ENCODE data around the gene FAF1. TPM values are rescaled to one million over a fixed set of nuclear protein-coding genes. Genes with fewer than 3 reads are reported as not detected.
A peak's percentile ranks its signal among the peaks of the same experiment; 100 is the strongest.

Gene FAF1
- polyA plus RNA-seq, 1 of the 3 experiments (the other 2 are of a cell fraction), result 8.7 TPM

DNA sequence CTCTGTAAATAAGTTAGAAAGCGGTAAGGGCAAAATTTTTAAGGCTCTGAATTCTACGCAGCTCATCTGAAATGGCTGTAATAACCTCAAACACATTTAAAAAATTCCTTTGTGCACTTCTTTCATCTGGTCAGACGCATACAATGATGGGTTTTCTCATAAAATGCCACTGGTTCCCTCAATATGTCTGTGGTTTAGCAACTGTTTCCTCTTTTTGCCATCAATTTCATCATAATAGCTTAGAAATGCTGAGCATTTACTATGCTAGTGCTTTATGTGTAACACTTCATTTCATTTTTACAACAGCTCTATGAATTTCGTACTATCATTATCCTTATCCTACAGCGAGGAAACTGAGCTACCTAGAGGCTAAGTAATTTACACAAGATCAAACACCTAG, 501.6 kb downstream of the FAF1 start:
- Histone ChIP-seq H3K27me3 (ENCODE audit: insufficient read depth) (no peaks in the 10 kb centered on the region), H3F3A (replicated peaks; ENCODE audit: insufficient read depth) (no peaks in the 10 kb centered on the region), H3K4me2 (no peak overlapping the region), H3K9ac (no peak overlapping the region), H3K9me3 (no peaks in the 10 kb centered on the region), H3K36me3 (replicated peaks in 1 of 2; ENCODE audit: control insufficient read depth in 1 of 2, insufficient read depth in 2 of 2, low read length in 1 of 2) (no peaks in the 10 kb centered on the region), H3K9me2 (no peaks in the 10 kb centered on the region), H3K4me1 (ENCODE audit: control insufficient read depth in 1 of 2, insufficient read depth in 2 of 2, low read depth in 1 of 2, low read length in 1 of 2) (no peaks in the 10 kb centered on the region), H4K20me1 (ENCODE audit: insufficient read depth) (no peaks in the 10 kb centered on the region), H3K27ac (ENCODE audit: low read depth in 2 of 2, low read length in 1 of 2) (no peak overlapping the region), H2AFZ (ENCODE audit: low read depth) (no peak overlapping the region), H3K79me2 (ENCODE audit: insufficient read depth) (no peaks in the 10 kb centered on the region), H3K4me3 (ENCODE audit: low read depth in 2 of 2, low read length in 1 of 2) (no peak overlapping the region)
- WGBS (ENCODE audit: low lambda C conversion rate), result 97% methylated on average over 5 of the region's 5 CpGs
- POLR2A ChIA-PET, result interaction anchor here (0.6 kb wide), 1 partner anchor 44 kb away, joined by 3 read pairs; no protein-coding TSS in a partner anchor
- TF ChIP-seq MEF2A (IDR thresholded peaks at IDR 0.05; ENCODE audit: borderline replicate concordance, low read depth), result no peak
- no peak for TF ChIP-seq SMC3 (IDR thresholded peaks at IDR 0.05; ENCODE audit: low read depth, low read length)
- CTCF ChIA-PET, result no interaction called here
- no peak for DNase-seq

DNA sequence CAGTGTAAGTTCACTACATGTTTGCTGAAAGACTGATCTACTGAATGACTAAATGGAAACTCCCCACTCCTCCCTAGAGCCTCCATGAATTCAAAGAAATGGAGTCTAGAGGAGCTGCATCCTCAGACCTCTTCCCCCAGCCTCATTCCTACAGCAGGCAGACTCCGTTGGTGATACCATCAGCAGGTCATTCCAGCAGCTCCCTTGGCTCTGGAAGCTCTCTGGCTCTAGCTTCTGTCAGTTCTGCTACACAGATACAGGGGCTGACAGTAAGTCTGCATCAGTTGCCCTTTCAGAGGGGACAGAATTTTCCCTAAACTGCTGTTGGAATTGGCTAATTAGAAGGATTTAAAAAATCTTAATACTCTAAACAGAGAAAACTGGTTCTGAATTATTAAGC, 505.2 kb downstream of the FAF1 start:
- H3F3A ChIP-seq (replicated peaks; ENCODE audit: insufficient read depth), result no peaks in the 10 kb centered on the region
- peak; percentile 57 for TF ChIP-seq GATA2 (CRISPR knock-in tag; IDR thresholded peaks at IDR 0.05)
- TF ChIP-seq TCF12 (IDR thresholded peaks at IDR 0.05), result no peak
- TF ChIP-seq NRF1 (IDR thresholded peaks at IDR 0.05; ENCODE audit: low read depth, low read length), result no peak
- no peak for TF ChIP-seq IRF3 (IDR thresholded peaks at IDR 0.05; ENCODE audit: low read depth, low read length)
- no peak for TF ChIP-seq JUND (IDR thresholded peaks at IDR 0.05)
- H3K79me2 ChIP-seq (ENCODE audit: insufficient read depth), result no peaks in the 10 kb centered on the region
- H3K4me3 ChIP-seq (ENCODE audit: low read depth in 2 of 2, low read length in 1 of 2), result no peak overlapping the region
- WGBS (ENCODE audit: low lambda C conversion rate), result 83% methylated on average over 1 of the region's 1 CpG
- no peak overlapping the region for H3K27ac ChIP-seq (ENCODE audit: low read depth in 2 of 2, low read length in 1 of 2)
- DNase-seq, result peak; percentile 26
- ChIA-PET CTCF (interaction anchor here (1.3 to 1.7 kb wide), 2 partner anchors 23 to 249 kb away, joined by 3 read pairs; no protein-coding TSS in a partner anchor), POLR2A (interaction anchor here (0.8 kb wide), 1 partner anchor 24 kb away, joined by 3 read pairs; no protein-coding TSS in a partner anchor)
- H3K9me3 ChIP-seq, result no peaks in the 10 kb centered on the region
- H3K36me3 ChIP-seq (replicated peaks in 1 of 2; ENCODE audit: control insufficient read depth in 1 of 2, insufficient read depth in 2 of 2, low read length in 1 of 2), result peaks cover 7 to 8% of the 10 kb centered on the region in 2 experiments
- no peaks in the 10 kb centered on the region for H3K9me2 ChIP-seq
- H3K4me2 ChIP-seq, result no peak overlapping the region
- no peak overlapping the region for H2AFZ ChIP-seq (ENCODE audit: low read depth)
- no peaks in the 10 kb centered on the region for H3K27me3 ChIP-seq (ENCODE audit: insufficient read depth)
- H3K9ac ChIP-seq, result no peak overlapping the region
- no peaks in the 10 kb centered on the region for H3K4me1 ChIP-seq (ENCODE audit: control insufficient read depth in 1 of 2, insufficient read depth in 2 of 2, low read depth in 1 of 2, low read length in 1 of 2)
- H4K20me1 ChIP-seq (ENCODE audit: insufficient read depth), result no peaks in the 10 kb centered on the region

GRCh38 chr1:50453266-50453665, 506.8 kb downstream of the FAF1 start:
- CTCF ChIA-PET, result no interaction called here
- POLR2A ChIA-PET, result no interaction called here
- H3F3A ChIP-seq (replicated peaks; ENCODE audit: insufficient read depth), result no peaks in the 10 kb centered on the region

More at GRCh38 chr1:50453266-50453665, 506.8 kb downstream of the FAF1 start:
- Histone ChIP-seq H3K27ac (ENCODE audit: low read depth in 2 of 2, low read length in 1 of 2) (no peak overlapping the region), H3K9me2 (no peaks in the 10 kb centered on the region), H2AFZ (ENCODE audit: low read depth) (no peak overlapping the region), H3K9me3 (no peaks in the 10 kb centered on the region), H4K20me1 (ENCODE audit: insufficient read depth) (no peaks in the 10 kb centered on the region), H3K79me2 (ENCODE audit: insufficient read depth) (no peaks in the 10 kb centered on the region), H3K4me1 (ENCODE audit: control insufficient read depth in 1 of 2, insufficient read depth in 2 of 2, low read depth in 1 of 2, low read length in 1 of 2) (no peaks in the 10 kb centered on the region), H3K9ac (no peak overlapping the region), H3K4me3 (ENCODE audit: low read depth in 2 of 2, low read length in 1 of 2) (no peak overlapping the region), H3K36me3 (replicated peaks in 1 of 2; ENCODE audit: control insufficient read depth in 1 of 2, insufficient read depth in 2 of 2, low read length in 1 of 2) (peaks cover 7 to 8% of the 10 kb centered on the region in 2 experiments), H3K27me3 (ENCODE audit: insufficient read depth) (no peaks in the 10 kb centered on the region), H3K4me2 (no peak overlapping the region)
- no peak for DNase-seq
- WGBS (ENCODE audit: low lambda C conversion rate), result 93% methylated on average over 7 of the region's 7 CpGs
- TF ChIP-seq NFIC (IDR thresholded peaks at IDR 0.05; ENCODE audit: borderline replicate concordance) (no peak), YY1 (IDR thresholded peaks at IDR 0.05; ENCODE audit: low read depth) (no peak)
